Measurements from ENCODE around the gene OR2T4. TPM values are rescaled to one million over a fixed set of nuclear protein-coding genes. Genes with fewer than 3 reads are reported as not detected.

The OR2T4 gene
- total and polyA plus RNA-seq, 2 of the 13 experiments (the other 11 are each of a cell fraction or from before 2014, with no cell fraction given) = not detected

DNA sequence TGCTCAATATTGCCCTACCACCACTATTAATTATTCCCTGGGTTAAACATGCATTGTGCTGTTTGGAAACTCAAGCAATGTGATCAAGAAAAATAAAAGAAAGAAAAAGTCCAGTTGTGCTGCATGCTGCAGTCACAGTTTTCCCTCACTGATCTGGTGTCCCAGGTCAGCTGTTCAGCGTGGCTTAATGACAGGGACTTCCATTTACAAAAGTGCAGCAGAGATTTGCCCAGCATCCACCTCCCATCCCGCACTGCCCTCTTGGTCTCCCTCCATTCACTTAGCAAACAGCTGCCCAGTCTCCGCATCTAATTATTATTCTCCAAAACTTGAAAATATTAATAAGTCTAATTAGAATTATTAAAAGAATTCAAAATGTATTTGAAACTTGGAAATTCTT lies 2.0 kb upstream of the OR2T4 start:
- DNase-seq (ENCODE audit: low spot score) (no peak), FAIRE-seq (no peak), ATAC-seq (no peak)
- in situ Hi-C loops (cut with HindIII; ENCODE audit: extremely low pct_ligation_motif_present, low pct_unique_long_range_greater_than_20kb) = no loop called here
- intact Hi-C loops (cut with micrococcal nuclease; ENCODE audit: unreplicated experiment) = no loop called here
- BruUV-seq (replicated peaks) = no TSS peak
- WGBS (ENCODE audit: low lambda C conversion rate) = 14% methylated on average over 3 of the region's 3 CpGs
- TF ChIP-seq, protein P1, sequence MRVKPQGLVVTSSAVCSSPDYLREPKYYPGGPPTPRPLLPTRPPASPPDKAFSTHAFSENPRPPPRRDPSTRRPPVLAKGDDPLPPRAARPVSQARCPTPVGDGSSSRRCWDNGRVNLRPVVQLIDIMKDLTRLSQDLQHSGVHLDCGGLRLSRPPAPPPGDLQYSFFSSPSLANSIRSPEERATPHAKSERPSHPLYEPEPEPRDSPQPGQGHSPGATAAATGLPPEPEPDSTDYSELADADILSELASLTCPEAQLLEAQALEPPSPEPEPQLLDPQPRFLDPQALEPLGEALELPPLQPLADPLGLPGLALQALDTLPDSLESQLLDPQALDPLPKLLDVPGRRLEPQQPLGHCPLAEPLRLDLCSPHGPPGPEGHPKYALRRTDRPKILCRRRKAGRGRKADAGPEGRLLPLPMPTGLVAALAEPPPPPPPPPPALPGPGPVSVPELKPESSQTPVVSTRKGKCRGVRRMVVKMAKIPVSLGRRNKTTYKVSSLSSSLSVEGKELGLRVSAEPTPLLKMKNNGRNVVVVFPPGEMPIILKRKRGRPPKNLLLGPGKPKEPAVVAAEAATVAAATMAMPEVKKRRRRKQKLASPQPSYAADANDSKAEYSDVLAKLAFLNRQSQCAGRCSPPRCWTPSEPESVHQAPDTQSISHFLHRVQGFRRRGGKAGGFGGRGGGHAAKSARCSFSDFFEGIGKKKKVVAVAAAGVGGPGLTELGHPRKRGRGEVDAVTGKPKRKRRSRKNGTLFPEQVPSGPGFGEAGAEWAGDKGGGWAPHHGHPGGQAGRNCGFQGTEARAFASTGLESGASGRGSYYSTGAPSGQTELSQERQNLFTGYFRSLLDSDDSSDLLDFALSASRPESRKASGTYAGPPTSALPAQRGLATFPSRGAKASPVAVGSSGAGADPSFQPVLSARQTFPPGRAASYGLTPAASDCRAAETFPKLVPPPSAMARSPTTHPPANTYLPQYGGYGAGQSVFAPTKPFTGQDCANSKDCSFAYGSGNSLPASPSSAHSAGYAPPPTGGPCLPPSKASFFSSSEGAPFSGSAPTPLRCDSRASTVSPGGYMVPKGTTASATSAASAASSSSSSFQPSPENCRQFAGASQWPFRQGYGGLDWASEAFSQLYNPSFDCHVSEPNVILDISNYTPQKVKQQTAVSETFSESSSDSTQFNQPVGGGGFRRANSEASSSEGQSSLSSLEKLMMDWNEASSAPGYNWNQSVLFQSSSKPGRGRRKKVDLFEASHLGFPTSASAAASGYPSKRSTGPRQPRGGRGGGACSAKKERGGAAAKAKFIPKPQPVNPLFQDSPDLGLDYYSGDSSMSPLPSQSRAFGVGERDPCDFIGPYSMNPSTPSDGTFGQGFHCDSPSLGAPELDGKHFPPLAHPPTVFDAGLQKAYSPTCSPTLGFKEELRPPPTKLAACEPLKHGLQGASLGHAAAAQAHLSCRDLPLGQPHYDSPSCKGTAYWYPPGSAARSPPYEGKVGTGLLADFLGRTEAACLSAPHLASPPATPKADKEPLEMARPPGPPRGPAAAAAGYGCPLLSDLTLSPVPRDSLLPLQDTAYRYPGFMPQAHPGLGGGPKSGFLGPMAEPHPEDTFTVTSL (CRISPR knock-in tag; IDR thresholded peaks at IDR 0.05; ENCODE audit: borderline replicate concordance) = no peak
- TF ChIP-seq SNAPC2 (CRISPR knock-in tag; IDR thresholded peaks at IDR 0.05) (no peak), HOXA3 (CRISPR knock-in tag; IDR thresholded peaks at IDR 0.05) (no peak), ZNF329 (CRISPR knock-in tag; IDR thresholded peaks at IDR 0.05; ENCODE audit: low read depth) (no peak), RELA (CRISPR knock-in tag; IDR thresholded peaks at IDR 0.05) (no peak), TBL1XR1 (IDR thresholded peaks at IDR 0.05; ENCODE audit: borderline replicate concordance, low read length, partially characterized antibody) (no peak), ZNF552 (CRISPR knock-in tag; IDR thresholded peaks at IDR 0.05; ENCODE audit: borderline replicate concordance) (no peak), POGZ (CRISPR knock-in tag; IDR thresholded peaks at IDR 0.05) (no peak)
- TF ChIP-seq, protein P2, sequence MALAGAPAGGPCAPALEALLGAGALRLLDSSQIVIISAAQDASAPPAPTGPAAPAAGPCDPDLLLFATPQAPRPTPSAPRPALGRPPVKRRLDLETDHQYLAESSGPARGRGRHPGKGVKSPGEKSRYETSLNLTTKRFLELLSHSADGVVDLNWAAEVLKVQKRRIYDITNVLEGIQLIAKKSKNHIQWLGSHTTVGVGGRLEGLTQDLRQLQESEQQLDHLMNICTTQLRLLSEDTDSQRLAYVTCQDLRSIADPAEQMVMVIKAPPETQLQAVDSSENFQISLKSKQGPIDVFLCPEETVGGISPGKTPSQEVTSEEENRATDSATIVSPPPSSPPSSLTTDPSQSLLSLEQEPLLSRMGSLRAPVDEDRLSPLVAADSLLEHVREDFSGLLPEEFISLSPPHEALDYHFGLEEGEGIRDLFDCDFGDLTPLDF (CRISPR knock-in tag; IDR thresholded peaks at IDR 0.05) = no peak
- TF ChIP-seq, protein P3, sequence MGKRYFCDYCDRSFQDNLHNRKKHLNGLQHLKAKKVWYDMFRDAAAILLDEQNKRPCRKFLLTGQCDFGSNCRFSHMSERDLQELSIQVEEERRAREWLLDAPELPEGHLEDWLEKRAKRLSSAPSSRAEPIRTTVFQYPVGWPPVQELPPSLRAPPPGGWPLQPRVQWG (CRISPR knock-in tag; IDR thresholded peaks at IDR 0.05; ENCODE audit: borderline replicate concordance, low read depth) = no peak
- POLR2A ChIA-PET = no interaction called here
- H2AFZ ChIP-seq (ENCODE audit: low read length) = no peak overlapping the region
- H3K4me3 ChIP-seq (replicated peaks in 1 of 3; ENCODE audit: insufficient read depth in 1 of 3, low read depth in 2 of 3, low read length in 3 of 3) = no peak overlapping the region
- no peak overlapping the region for H3K9ac ChIP-seq (ENCODE audit: insufficient read depth, low read depth, low read length)
- no peaks in the 10 kb centered on the region for H4K20me1 ChIP-seq (ENCODE audit: insufficient read depth, low read length)
- H3K27me3 ChIP-seq (ENCODE audit: control insufficient read depth in 1 of 2, insufficient read depth in 2 of 2, low read length in 2 of 2) = no peaks in the 10 kb centered on the region
- no peak overlapping the region for H3K4me2 ChIP-seq (ENCODE audit: low read depth, low read length)
- H3K4me1 ChIP-seq (ENCODE audit: insufficient read depth, low read length) = no peaks in the 10 kb centered on the region
- H3K27ac ChIP-seq (ENCODE audit: extremely low read length, insufficient read depth, low read length) = no peak overlapping the region
- CTCF ChIA-PET (ENCODE audit: low intra/inter-chr PET ratio, low total read pairs) = no interaction called here
- no peaks in the 10 kb centered on the region for H3K36me3 ChIP-seq (replicated peaks in 1 of 2; ENCODE audit: control insufficient read depth in 1 of 2, insufficient read depth in 2 of 2, low read length in 2 of 2)
- peaks cover 7% of the 10 kb centered on the region; the same call in 1 of the 2 replicates for H3K9me3 ChIP-seq (ENCODE audit: low read length)
- H3K79me2 ChIP-seq (ENCODE audit: insufficient read depth, low read length) = no peaks in the 10 kb centered on the region

Measured in HepG2 (cell line).